ENCODE measurements around the gene ADCY1. TPM values are rescaled to one million over a fixed set of nuclear protein-coding genes. Genes with fewer than 3 reads are reported as not detected.
"Not testable (repeated sequence)": the region's sequence is repeated elsewhere in the genome, so short reads cannot be mapped to it uniquely, and the experiment has no call there.

The ADCY1 gene
- polyA plus RNA-seq, 12 donors = 10.5 to 18.9 (median 13.3) TPM; not detected in 1

DNA sequence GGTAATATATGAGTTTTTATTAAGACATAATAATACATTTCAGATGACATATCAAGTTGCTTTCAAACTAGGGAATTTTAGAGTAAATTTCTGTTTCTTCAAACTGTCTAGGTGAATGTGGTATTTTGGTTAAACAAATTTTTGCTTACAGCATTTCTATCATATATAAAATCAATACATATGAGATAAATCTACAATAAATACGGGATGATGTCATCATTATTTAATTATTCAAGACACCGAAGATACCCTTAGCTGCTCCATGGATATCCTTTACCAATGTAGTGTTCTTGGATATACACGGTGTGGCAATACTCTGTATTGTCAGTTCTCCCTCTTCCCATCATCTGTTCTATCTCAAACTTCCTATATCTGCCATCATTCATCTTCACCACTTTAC is 166.4 kb downstream of the ADCY1 start:
- not testable (repeated sequence) for DNase-seq

DNA sequence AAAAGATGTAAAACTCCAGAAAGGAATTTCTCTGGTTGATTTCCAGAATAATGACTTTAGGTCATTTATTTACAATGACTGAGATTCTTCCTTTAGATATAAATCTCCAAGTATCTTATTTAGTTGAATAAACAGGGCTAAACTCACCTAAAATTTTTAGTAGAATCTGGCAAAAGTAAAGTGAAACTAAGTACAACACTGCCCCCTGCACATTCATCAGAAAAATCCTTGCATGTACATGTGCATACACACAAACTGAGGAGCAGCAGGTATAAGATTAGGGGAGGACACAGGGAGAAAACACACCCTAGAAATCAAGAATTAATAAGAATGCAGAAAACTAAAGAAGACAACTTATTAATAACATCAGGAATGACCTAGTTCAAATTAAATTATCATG is 174.8 kb downstream of the ADCY1 start:
- not testable (repeated sequence) for DNase-seq

DNA sequence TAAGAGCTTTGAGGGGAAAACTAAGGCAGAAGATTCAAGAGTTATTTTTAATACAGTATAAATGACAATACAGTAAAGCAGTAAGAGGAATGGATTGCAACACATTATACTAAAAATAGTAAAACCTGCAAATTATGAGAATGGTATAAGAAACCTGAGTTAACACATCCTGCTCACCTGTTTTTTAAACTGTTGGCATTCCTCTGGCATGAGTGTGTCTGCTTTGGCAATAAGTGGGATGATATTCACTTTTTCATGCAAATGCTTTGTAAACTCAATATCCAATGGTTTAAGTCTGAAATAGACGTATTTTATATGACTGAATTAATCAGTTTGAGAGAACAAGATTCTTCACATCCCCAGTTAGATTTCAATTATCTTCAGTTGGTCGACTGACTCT is 177.2 kb downstream of the ADCY1 start:
- not testable (repeated sequence) for DNase-seq

DNA sequence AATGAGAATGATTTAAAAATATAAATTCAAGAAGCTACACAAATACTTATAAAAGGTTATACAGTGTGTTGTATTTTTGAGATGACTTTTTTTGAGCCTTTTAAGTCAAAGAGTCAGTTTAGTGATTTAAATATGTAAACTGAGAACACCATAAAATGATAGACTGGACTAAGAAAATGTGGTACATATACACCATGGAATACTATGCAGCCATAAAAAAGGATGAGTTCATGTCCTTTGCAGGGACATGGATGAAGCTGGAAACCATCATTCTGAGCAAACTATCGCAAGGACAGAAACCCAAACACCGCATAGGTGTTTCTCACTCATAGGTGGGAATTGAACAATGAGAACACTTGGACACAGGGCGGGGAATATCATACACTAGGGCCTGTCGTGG is 182.2 kb downstream of the ADCY1 start:
- DNase-seq = not testable (repeated sequence)

DNA sequence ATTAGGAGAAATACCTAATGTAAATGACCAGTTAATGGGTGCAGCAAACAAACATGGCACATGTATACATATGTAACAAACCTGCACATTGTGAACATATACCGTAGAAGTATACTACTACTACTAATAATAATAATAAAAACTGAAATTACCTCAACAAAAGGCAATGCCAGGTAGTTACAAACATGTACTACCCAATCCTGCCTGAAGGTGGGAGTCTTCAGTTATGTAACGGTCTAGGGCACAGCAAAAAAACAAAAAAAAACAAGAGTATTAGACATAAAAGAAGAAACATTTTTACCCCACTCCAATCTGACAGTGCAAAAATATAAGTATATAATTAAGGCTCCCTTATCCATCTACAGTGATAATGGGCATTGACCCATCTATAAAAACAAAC is 182.6 kb downstream of the ADCY1 start:
- not testable (repeated sequence) for DNase-seq

DNA sequence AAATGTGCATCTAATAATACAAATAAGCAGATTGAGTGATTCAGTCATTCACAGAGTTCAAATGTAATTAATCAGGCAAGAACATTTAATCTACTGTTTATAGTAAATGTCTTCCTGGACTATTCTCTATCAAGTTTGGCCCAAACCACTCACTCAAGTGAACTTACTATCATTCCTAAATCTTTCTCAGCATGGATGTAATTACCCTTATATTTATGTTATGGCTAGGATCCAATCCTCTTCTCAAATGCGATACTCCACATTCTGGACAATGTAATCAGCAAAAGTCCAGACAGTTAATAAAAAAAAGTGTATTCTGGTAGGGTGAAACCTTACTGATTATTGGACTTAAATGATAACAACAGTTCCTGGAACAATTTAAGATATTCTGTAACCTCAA is 185.3 kb downstream of the ADCY1 start:
- DNase-seq = not testable (repeated sequence)

DNA sequence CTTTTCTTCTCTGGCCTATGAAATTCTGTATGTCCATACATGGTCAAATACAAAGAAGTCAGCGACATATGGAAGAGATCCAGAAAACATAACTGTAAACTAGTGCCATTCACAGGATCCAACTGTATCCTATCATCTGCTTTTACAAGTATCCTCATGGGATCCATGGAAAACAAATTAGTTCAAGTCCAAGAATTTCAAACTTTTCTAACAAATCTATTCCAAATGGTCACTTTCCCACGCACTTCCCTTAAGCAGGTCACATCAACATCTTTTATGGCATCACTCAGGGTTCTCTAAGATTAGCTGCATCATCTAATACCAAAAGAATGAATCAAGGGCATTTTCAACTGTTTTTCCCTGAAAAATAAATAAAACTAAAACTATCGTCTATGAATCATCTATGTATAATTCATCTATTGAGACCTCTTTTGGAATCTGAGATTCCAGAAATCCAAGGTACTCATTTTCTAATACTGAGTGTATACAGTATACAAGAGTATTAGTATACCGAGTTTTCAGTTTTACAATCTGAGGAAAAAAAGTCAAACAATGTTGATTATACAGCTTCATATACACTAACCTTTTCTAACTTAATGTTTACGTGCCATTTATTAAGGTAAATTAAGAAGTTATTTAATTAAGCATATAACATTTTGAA is 187.5 kb downstream of the ADCY1 start:
- DNase-seq = peak; percentile 17

DNA sequence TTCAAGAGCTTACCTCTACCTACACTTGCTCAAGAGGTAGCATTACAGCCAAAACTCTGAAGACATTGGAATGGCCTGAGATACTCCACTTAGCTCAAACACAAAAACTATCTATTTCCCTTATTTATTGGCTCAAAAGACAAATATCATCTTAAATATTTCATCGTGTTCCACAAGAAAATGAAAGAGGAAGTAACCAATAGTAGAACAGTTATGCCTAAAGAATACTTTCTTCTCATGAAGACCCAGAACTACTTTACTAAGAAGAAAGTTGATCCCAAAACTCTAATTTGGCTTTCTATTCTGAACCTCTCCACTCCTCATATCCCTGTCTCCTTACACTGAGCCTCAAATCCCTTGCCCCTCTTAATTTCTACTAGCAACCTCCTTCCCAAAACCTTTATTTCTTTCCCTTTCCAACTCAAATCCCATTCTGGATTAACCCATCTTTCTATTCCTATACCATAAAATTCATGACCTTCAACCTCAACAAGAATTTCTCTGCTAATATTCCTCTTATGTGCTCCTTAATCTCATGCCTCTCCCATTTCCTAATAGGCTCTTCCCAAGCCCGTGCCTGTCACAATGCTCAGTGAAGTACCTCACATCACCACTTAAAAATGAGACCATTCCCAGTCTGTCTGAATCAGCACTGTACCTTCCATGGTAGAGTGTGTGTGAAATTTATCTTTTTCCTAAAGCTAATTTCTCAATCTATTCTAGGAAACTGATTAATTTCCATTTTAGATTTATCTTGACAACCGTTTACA is 188.2 kb downstream of the ADCY1 start:
- not testable (repeated sequence) for DNase-seq

DNA sequence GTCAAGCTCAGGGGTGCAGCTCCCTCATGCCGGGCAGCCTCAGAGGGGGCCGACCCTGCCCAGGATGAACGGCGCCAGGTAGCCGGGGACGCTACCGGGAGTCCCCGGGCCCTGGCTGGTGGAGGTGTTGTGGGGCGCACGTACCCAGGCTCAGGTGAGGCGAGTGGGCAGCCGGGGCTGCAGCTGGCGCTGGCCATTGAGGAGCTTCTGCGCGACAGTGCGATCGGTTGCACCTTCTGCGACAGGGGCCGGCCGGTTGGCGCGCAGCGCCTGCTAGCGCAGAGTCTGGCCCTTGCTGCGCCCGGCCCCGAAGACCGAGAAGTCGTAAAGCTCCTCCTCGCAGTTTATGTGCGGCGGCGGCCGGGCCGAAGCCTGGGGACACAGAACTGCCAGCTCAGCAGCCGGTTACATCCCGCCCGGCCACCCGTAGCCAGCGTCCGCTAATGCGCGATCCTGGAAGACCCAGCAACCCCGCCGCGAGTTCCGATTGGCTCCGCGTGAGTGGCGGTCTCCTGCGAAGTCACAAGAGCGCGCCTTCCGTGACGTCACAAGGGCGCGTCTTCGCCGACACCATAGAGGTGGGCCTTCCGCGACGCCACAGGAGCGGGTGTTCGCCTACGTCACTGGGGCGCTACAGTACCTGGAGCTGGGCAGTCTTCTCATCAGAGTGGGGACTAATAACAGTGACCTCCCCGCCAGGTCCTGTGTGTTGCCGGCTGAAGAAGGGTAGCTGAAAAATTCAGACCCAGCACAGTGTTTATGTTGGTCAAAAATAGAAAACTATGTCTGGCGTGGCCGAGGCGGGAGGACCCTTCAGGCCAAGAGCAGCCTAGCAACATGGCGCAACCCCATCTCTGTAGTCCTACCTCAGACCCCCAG is 194.6 kb downstream of the ADCY1 start:
- peak; percentile 98 for DNase-seq

DNA sequence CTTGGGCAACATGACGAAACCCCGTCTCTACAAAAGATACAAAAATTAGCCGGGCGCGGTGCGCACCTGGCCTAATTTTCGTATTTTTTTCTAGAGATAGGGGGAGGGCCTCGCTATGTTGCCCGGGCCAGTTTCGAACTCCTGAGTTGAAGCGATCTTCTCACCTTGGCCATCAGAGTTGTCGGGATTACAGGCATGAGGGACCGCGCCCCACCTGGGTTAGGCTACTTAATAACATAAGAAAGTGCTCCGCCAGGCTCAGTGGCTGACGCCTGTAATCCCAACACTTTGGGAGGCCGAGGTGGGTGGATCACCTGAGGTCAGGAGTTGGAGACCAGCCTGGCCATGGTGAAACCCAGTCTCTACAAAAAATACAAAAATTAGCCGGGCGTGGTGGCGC is 195.5 kb downstream of the ADCY1 start:
- not testable (repeated sequence) for DNase-seq
